Gastroesophageal sphincter (tissue), 4 donors: ENCODE results near the gene GSTK1. TPM values are rescaled to one million over a fixed set of nuclear protein-coding genes. Genes with fewer than 3 reads are reported as not detected.
"Not testable (repeated sequence)": the region's sequence is repeated elsewhere in the genome, so short reads cannot be mapped to it uniquely, and the experiment has no call there.

Source experiments
- ATAC-seq: fragments of 150-250 bp; one replicate; pipeline ENCODE4 v1.9.1; 2016; ENCODE audit warnings: mild to moderate bottlenecking, moderate library complexity
- H3K27ac ChIP-seq, 4 donors: fragments of 200-600 bp; sonication (generic) in 3 of 4; 1 replicate in 3 of 4; 2 replicates in 1 of 4; pipeline ENCODE4 v1.5.1; 2016 to 2019
- H3K27me3 ChIP-seq: fragments of 200-600 bp; sonication (generic); one replicate; pipeline ENCODE4 v1.5.1; 2019
- H3K36me3 ChIP-seq, 2 donors: fragments of 200-600 bp; sonication (generic); one replicate each; pipeline ENCODE4 v1.5.1; 2019; ENCODE audit warnings: control low read depth in 1 of 2
- H3K4me1 ChIP-seq, 3 donors: fragments of 200-600 bp; sonication (generic); 1 replicate in 2 of 3; 2 replicates in 1 of 3; pipeline ENCODE4 v1.5.1; 2016 to 2019; ENCODE audit warnings: control low read depth in 2 of 3
- H3K4me3 ChIP-seq, 2 donors: fragments of 200-600 bp; sonication (generic); one replicate each; pipeline ENCODE4 v1.5.1; 2019; ENCODE audit warnings: mild to moderate bottlenecking in 1 of 2, moderate library complexity in 1 of 2
- H3K9me3 ChIP-seq, 3 donors: fragments of 200-600 bp; sonication (generic); one replicate each; pipeline ENCODE4 v1.5.1; 2017 to 2019; ENCODE audit warnings: control low read depth in 2 of 3
- EP300 ChIP-seq: sonication (generic); formaldehyde crosslinking; IDR thresholded peaks from one replicate; pipeline ENCODE4 v1.6.1; 2017; ENCODE audit warnings: antibody characterized with exemption, mild to moderate bottlenecking
- POLR2A ChIP-seq, 2 donors: fragments of 450-650 bp; IDR thresholded peaks; one replicate each; pipeline ENCODE4 v1.6.1; 2017; ENCODE audit warnings: antibody characterized with exemption in 2 of 2, mild to moderate bottlenecking in 2 of 2, moderate library complexity in 1 of 2
- POLR2AphosphoS5 ChIP-seq: sonication (generic); formaldehyde crosslinking; IDR thresholded peaks from one replicate; pipeline ENCODE4 v1.6.1; 2017; ENCODE audit warnings: antibody characterized with exemption
- WGBS, 2 donors: methylation state at CpG; one replicate each; pipeline ENCODE4 v1.1.5; 2018; ENCODE audit warnings: low coverage in 1 of 2; 5-methylcytosine and 5-hydroxymethylcytosine counted together
- total RNA-seq, 4 donors: library from RNA; depleted of rRNA; stranded (reverse); fragments of >200 nt; gene quantifications; one replicate each; pipeline ENCODE4 v1.1.0, GENCODE V29; 2016
- TF ChIP-seq, protein P1 (sequence below), 4 experiments: fragments of 200-600 bp in 2 of 4; fragments of 450-650 bp in 2 of 4; sonication (generic) in 1 of 4; IDR thresholded peaks; one replicate each; pipeline ENCODE4 v1.5.1; 2017 to 2019; ENCODE audit warnings: antibody characterized with exemption in 4 of 4, mild to moderate bottlenecking in 2 of 4, moderate library complexity in 2 of 4

The GSTK1 gene
- total RNA-seq, result 100 to 1,000 TPM in 3 of 4 donors, 10 to 100 TPM in 1; 98.1 to 128 (median 120) TPM

GRCh38 chr7:143263266-143264195 lies at the start of gene GSTK1:
TSS of gene GSTK1 (plus strand) at chr7:143263441. CDS start at chr7:143263514, 73 bp downstream.
- TF ChIP-seq POLR2AphosphoS5 (peak; percentile 76), POLR2A (IDR thresholded peaks at IDR 0.05) (peak; percentile 58 to 62), EP300 (no peak)
- TF ChIP-seq, protein P1, sequence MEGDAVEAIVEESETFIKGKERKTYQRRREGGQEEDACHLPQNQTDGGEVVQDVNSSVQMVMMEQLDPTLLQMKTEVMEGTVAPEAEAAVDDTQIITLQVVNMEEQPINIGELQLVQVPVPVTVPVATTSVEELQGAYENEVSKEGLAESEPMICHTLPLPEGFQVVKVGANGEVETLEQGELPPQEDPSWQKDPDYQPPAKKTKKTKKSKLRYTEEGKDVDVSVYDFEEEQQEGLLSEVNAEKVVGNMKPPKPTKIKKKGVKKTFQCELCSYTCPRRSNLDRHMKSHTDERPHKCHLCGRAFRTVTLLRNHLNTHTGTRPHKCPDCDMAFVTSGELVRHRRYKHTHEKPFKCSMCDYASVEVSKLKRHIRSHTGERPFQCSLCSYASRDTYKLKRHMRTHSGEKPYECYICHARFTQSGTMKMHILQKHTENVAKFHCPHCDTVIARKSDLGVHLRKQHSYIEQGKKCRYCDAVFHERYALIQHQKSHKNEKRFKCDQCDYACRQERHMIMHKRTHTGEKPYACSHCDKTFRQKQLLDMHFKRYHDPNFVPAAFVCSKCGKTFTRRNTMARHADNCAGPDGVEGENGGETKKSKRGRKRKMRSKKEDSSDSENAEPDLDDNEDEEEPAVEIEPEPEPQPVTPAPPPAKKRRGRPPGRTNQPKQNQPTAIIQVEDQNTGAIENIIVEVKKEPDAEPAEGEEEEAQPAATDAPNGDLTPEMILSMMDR (IDR thresholded peaks at IDR 0.05), result peak in 1 of 4 experiments; percentile 14
- WGBS, 2 donors, result 0% methylated on average over 5 of the region's 48 CpGs; no CpG with 5 or more reads in 1 of the 2 donors

DNA sequence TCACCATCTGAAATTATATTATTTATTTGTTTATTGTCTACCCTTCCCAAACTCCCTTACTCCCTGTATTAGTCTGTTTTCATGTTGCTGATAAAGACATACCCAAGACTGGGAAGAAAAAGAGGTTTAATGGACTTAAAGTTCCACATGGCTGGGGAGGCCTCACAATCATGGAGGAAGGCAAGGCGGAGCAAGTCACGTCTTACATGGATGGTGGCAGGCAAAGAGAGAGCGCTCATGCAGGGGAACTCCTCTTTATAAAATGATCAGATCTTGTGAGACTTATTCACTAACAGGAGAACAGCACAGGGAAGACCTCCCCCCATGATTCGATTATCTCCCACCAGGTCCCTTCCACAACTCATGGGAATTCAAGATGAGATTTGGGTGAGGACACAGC lies 49.8 kb upstream of the GSTK1 start:
- ATAC-seq, H3K27me3 ChIP-seq, H3K36me3 ChIP-seq, H3K9me3 ChIP-seq, H3K4me3 ChIP-seq, H3K27ac ChIP-seq: not testable (repeated sequence)
- 90 to 94% methylated on average over 2 to 4 of the region's 4 CpGs for WGBS, 2 donors
- peaks cover 0 to 13% (median 0%) of the 10 kb centered on the region in 3 donors for H3K4me1 ChIP-seq

More at GRCh38 chr7:143263266-143264195, at the start of gene GSTK1:
- peak; percentile 94 for ATAC-seq
- Histone ChIP-seq H3K27ac (peak within 1 kb of the TSS; percentile 68 to 89 (median 85)), H3K4me3 (peak within 1 kb of the TSS; percentile 76 to 87), H3K36me3 (peaks cover 0 to 23% of the 10 kb centered on the region in 2 donors), H3K4me1 (peaks cover 0 to 33% (median 15%) of the 10 kb centered on the region in 3 donors), H3K27me3 (no peaks in the 10 kb centered on the region), H3K9me3 (no peaks in the 10 kb centered on the region)

DNA sequence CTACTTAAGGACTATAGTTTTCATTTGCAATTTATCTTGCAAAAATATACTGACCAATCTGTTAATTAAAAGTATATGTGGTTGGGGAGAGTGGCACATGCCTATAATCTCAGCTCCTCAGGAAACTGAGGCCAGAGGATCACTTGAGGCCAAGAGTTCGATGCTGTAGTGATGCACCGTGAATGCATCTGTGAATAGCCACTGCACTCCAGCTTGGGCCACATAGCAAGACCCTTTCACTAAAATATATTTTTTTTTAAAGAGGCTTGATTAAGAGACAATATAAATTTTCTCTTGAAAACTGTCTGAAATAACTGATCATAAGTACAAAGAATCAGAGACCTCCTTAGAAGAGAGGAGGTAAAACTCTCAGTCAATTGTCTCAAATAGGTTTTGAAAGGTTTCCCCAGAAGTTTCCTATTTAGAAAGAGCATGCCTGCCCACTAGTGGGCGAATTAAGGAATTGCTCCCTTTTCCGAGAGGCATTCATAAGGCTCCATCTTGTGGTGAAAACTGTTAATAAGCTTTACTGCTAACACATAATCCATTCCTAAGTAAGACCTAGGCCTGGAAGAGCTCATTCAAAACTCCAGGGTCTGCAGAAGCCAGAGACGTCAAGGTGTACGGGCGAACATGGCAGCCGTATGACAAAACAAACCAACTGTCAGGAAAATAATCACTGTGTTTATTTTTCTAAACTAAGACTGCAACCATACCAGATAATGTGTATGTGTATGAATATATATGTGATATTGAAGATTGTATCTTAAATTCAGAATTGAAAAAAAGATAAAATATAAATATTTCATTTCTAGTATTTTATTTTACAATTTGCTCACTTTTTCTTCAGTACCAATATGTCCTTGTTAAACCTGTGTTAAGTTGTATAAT lies 48.2 kb upstream of the GSTK1 start:
- WGBS, 2 donors, result 18 to 20% methylated on average over 8 of the region's 8 CpGs

DNA sequence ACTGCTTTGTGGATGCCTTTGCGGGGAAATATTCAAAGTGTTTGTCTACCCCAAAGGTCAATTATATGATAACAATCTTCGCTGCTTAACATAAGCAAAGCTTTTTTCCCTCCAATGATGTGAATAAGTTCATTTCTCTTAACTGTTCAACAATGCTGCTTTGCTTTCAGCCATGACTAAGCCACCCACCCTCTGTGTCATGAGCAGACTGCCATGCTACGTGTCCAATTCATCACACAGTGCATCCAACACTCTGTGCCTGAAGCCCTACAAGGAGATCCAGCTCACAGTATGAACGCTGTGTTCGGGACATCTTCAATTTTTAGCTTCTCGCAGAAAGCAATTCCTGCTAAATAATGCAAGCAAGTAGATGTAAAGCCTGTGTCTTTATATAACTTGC lies 47.1 kb upstream of the GSTK1 start:
- Histone ChIP-seq H3K36me3 (no peaks in the 10 kb centered on the region), H3K27me3 (no peaks in the 10 kb centered on the region), H3K9me3 (no peaks in the 10 kb centered on the region), H3K4me3 (no peak overlapping the region), H3K4me1 (peaks cover 0 to 13% (median 0%) of the 10 kb centered on the region in 3 donors), H3K27ac (peak overlapping the region in 1 of 4 donors; percentile 7)
- 64 to 69% methylated on average over 5 to 6 of the region's 6 CpGs for WGBS, 2 donors
- no peak for ATAC-seq
- TF ChIP-seq POLR2AphosphoS5 (no peak), EP300 (no peak)
- TF ChIP-seq, protein P1 (IDR thresholded peaks at IDR 0.05), result no peak

More for the DNA sequence above, 48.2 kb upstream of the GSTK1 start:
- Histone ChIP-seq H3K4me1 (peaks cover 0 to 13% (median 0%) of the 10 kb centered on the region in 3 donors), H3K4me3 (no peak overlapping the region), H3K9me3 (no peaks in the 10 kb centered on the region), H3K27me3 (no peaks in the 10 kb centered on the region), H3K27ac (no peak overlapping the region), H3K36me3 (no peaks in the 10 kb centered on the region)
- peak; percentile 70 for ATAC-seq
- TF ChIP-seq POLR2AphosphoS5, result no peak
- TF ChIP-seq, protein P1 (IDR thresholded peaks at IDR 0.05), result peak; percentile 97 to 99 (median 98)

GRCh38 chr7:143216686-143217085 lies 46.6 kb upstream of the GSTK1 start:
- Histone ChIP-seq H3K9me3 (no peaks in the 10 kb centered on the region), H3K4me3 (no peak overlapping the region), H3K4me1 (peaks cover 0 to 13% (median 0%) of the 10 kb centered on the region in 3 donors), H3K36me3 (no peaks in the 10 kb centered on the region), H3K27ac (no peak overlapping the region), H3K27me3 (no peaks in the 10 kb centered on the region)
- WGBS, 2 donors, result 88 to 92% methylated on average over 2 of the region's 2 CpGs
- TF ChIP-seq EP300 (no peak), POLR2A (IDR thresholded peaks at IDR 0.05) (no peak), POLR2AphosphoS5 (no peak)
- TF ChIP-seq, protein P1 (IDR thresholded peaks at IDR 0.05), result no peak
- no peak for ATAC-seq
